Activated T-cell treated with anti-CD3 and anti-CD28 coated beads, Interleukin-2, amount 50 U/mL, for 4 hours (primary cell): ENCODE results near the gene SDK2. TPM values are rescaled to one million over a fixed set of nuclear protein-coding genes. Genes with fewer than 3 reads are reported as not detected.

Experiments used
- ATAC-seq, 2 donors: fragments of 200-7000 bp; cut with Tn5 transposase; one replicate each; pipeline ENCODE4 v1.10.0; 2021
- DNase-seq: peaks from one replicate; pipeline ENCODE4 v3.0.0-alpha.2; 2020
- H3K27me3 Mint-ChIP-seq: one replicate; pipeline ENCODE4 v1.8.0; 2021; ENCODE audit warnings: low read depth, mixed read lengths
- H3K36me3 Mint-ChIP-seq: one replicate; pipeline ENCODE4 v1.8.0; 2022; ENCODE audit warnings: mixed read lengths; ENCODE audit not compliant: insufficient read depth
- H3K4me1 Mint-ChIP-seq: one replicate; pipeline ENCODE4 v1.8.0; 2021; ENCODE audit warnings: low read depth, mixed read lengths
- H3K4me3 Mint-ChIP-seq: one replicate; pipeline ENCODE4 v1.8.0; 2021; ENCODE audit warnings: mild to moderate bottlenecking, moderate library complexity, mixed read lengths
- H3K9me3 Mint-ChIP-seq: one replicate; pipeline ENCODE4 v1.8.0; 2021; ENCODE audit warnings: mixed read lengths
- total RNA-seq, 3 donors: library from RNA; stranded (reverse); gene quantifications; one replicate each; pipeline ENCODE4 v1.2.1, GENCODE V29; 2021

The SDK2 gene
- under 1 TPM; 0.08 to 0.20 (median 0.08) TPM for total RNA-seq

- ATAC-seq: peak; percentile 53 to 54
- Mint-ChIP-seq H3K9me3 (no peaks in the 10 kb centered on the region), H3K4me1 (peaks cover 20% of the 10 kb centered on the region), H3K4me3 (peak within 1 kb of the TSS; percentile 79), H3K27me3 (peaks cover 30% of the 10 kb centered on the region), H3K36me3 (no peaks in the 10 kb centered on the region)
- no peak for DNase-seq
Observed at GRCh38 chr17:73644145-73645049, at the start of gene SDK2. SDK2 (minus strand) TSS chr17:73644445; CDS start chr17:73644088, 357 bp downstream.

- no peak overlapping the region for H3K4me3 Mint-ChIP-seq
- peaks cover 3% of the 10 kb centered on the region for H3K9me3 Mint-ChIP-seq
- H3K4me1 Mint-ChIP-seq: no peaks in the 10 kb centered on the region
- DNase-seq (no peak), ATAC-seq (no peak)
- H3K27me3 Mint-ChIP-seq: no peaks in the 10 kb centered on the region
- H3K36me3 Mint-ChIP-seq: no peaks in the 10 kb centered on the region
Observed at GRCh38 chr17:73693071-73693470, 48.8 kb upstream of the SDK2 start.

- ATAC-seq (no peak), DNase-seq (no peak)
- no peak overlapping the region for H3K4me3 Mint-ChIP-seq
- H3K9me3 Mint-ChIP-seq: peaks cover 3% of the 10 kb centered on the region
- H3K4me1 Mint-ChIP-seq: no peaks in the 10 kb centered on the region
- no peaks in the 10 kb centered on the region for H3K36me3 Mint-ChIP-seq
- H3K27me3 Mint-ChIP-seq: no peaks in the 10 kb centered on the region
Observed at GRCh38 chr17:73691321-73691766, 47.1 kb upstream of the SDK2 start.

- no peak for ATAC-seq
- Mint-ChIP-seq H3K27me3 (no peaks in the 10 kb centered on the region), H3K4me1 (no peaks in the 10 kb centered on the region), H3K4me3 (no peak overlapping the region), H3K9me3 (no peaks in the 10 kb centered on the region), H3K36me3 (no peaks in the 10 kb centered on the region)
- DNase-seq: no peak
Observed at GRCh38 chr17:73690676-73691075, 46.4 kb upstream of the SDK2 start.

- Mint-ChIP-seq H3K4me1 (no peaks in the 10 kb centered on the region), H3K36me3 (no peaks in the 10 kb centered on the region), H3K9me3 (no peaks in the 10 kb centered on the region), H3K4me3 (no peak overlapping the region), H3K27me3 (no peaks in the 10 kb centered on the region)
- ATAC-seq (no peak), DNase-seq (no peak)
Observed at GRCh38 chr17:73689596-73690275, 45.5 kb upstream of the SDK2 start.

- no peak for ATAC-seq
- Mint-ChIP-seq H3K9me3 (peaks cover 7% of the 10 kb centered on the region), H3K27me3 (peaks cover 4% of the 10 kb centered on the region), H3K4me1 (no peaks in the 10 kb centered on the region), H3K36me3 (no peaks in the 10 kb centered on the region), H3K4me3 (no peak overlapping the region)
- no peak for DNase-seq
Observed at GRCh38 chr17:73686961-73687360, 42.7 kb upstream of the SDK2 start.

GRCh38 chr17:73686126-73686525, 41.9 kb upstream of the SDK2 start:
- H3K36me3 Mint-ChIP-seq: peaks cover 2% of the 10 kb centered on the region
- ATAC-seq: no peak
- no peak overlapping the region for H3K4me3 Mint-ChIP-seq
- no peaks in the 10 kb centered on the region for H3K4me1 Mint-ChIP-seq
- no peak for DNase-seq
- H3K9me3 Mint-ChIP-seq: peaks cover 12% of the 10 kb centered on the region
- peaks cover 4% of the 10 kb centered on the region for H3K27me3 Mint-ChIP-seq

GRCh38 chr17:73684183-73684582, 39.9 kb upstream of the SDK2 start:
- peaks cover 2% of the 10 kb centered on the region for H3K36me3 Mint-ChIP-seq
- no peaks in the 10 kb centered on the region for H3K4me1 Mint-ChIP-seq
- H3K4me3 Mint-ChIP-seq: no peak overlapping the region
- DNase-seq: no peak
- H3K27me3 Mint-ChIP-seq: peaks cover 4% of the 10 kb centered on the region
- peaks cover 12% of the 10 kb centered on the region for H3K9me3 Mint-ChIP-seq
- no peak for ATAC-seq

- Mint-ChIP-seq H3K4me3 (no peak overlapping the region), H3K4me1 (no peaks in the 10 kb centered on the region), H3K27me3 (peaks cover 6% of the 10 kb centered on the region), H3K9me3 (peaks cover 12% of the 10 kb centered on the region), H3K36me3 (peaks cover 2% of the 10 kb centered on the region)
- DNase-seq (no peak), ATAC-seq (no peak)
Observed at GRCh38 chr17:73683771-73684170, 39.5 kb upstream of the SDK2 start.

- no peak for DNase-seq
- Mint-ChIP-seq H3K9me3 (peaks cover 12% of the 10 kb centered on the region), H3K4me3 (no peak overlapping the region), H3K4me1 (no peaks in the 10 kb centered on the region), H3K36me3 (peaks cover 2% of the 10 kb centered on the region), H3K27me3 (peaks cover 10% of the 10 kb centered on the region)
- no peak for ATAC-seq
Observed at GRCh38 chr17:73681946-73682345, 37.7 kb upstream of the SDK2 start.

GRCh38 chr17:73679476-73679875, 35.2 kb upstream of the SDK2 start:
- H3K36me3 Mint-ChIP-seq: peaks cover 2% of the 10 kb centered on the region
- no peaks in the 10 kb centered on the region for H3K4me1 Mint-ChIP-seq
- DNase-seq: no peak
- ATAC-seq: no peak
- H3K4me3 Mint-ChIP-seq: no peak overlapping the region
- peaks cover 16% of the 10 kb centered on the region for H3K27me3 Mint-ChIP-seq
- peaks cover 12% of the 10 kb centered on the region for H3K9me3 Mint-ChIP-seq

GRCh38 chr17:73678999-73679398, 34.8 kb upstream of the SDK2 start:
- peaks cover 16% of the 10 kb centered on the region for H3K27me3 Mint-ChIP-seq
- no peaks in the 10 kb centered on the region for H3K4me1 Mint-ChIP-seq
- no peak for DNase-seq
- H3K9me3 Mint-ChIP-seq: peaks cover 12% of the 10 kb centered on the region
- peaks cover 2% of the 10 kb centered on the region for H3K36me3 Mint-ChIP-seq
- no peak for ATAC-seq
- no peak overlapping the region for H3K4me3 Mint-ChIP-seq

- Mint-ChIP-seq H3K4me1 (peaks cover 21% of the 10 kb centered on the region), H3K27me3 (peaks cover 8% of the 10 kb centered on the region), H3K9me3 (peaks cover 10% of the 10 kb centered on the region), H3K36me3 (no peaks in the 10 kb centered on the region), H3K4me3 (no peak overlapping the region)
- DNase-seq (no peak), ATAC-seq (no peak)
Observed at GRCh38 chr17:73669771-73670170, 25.5 kb upstream of the SDK2 start.

- H3K4me1 Mint-ChIP-seq: peaks cover 24% of the 10 kb centered on the region
- H3K27me3 Mint-ChIP-seq: peaks cover 8% of the 10 kb centered on the region
- peaks cover 10% of the 10 kb centered on the region for H3K9me3 Mint-ChIP-seq
- peak overlapping the region; percentile 32 for H3K4me3 Mint-ChIP-seq
- DNase-seq: no peak
- no peak for ATAC-seq
- H3K36me3 Mint-ChIP-seq: no peaks in the 10 kb centered on the region
Observed at GRCh38 chr17:73667181-73667959, 23.1 kb upstream of the SDK2 start.
